A673 (cell line): ENCODE measurements around the gene IRAK3.

ENCODE experiments used
- CTCF ChIP-seq: fragments of 300-800, 200-600 bp; sonication (generic); conservative IDR thresholded peaks from 2 replicates; pipeline ENCODE4 v1.5.1; 2017; ENCODE audit warnings: low read depth, mild to moderate bottlenecking, antibody characterized with exemption, low read length, moderate library complexity, mixed read lengths
- EZH2 ChIP-seq: fragments of 200-600 bp; sonication (generic); IDR thresholded peaks from 2 replicates; pipeline ENCODE4 v1.6.1; 2017; ENCODE audit warnings: borderline replicate concordance, low read depth, mild to moderate bottlenecking, mixed read lengths, antibody characterized with exemption, low read length; ENCODE audit not compliant: poor library complexity, severe bottlenecking

- TF ChIP-seq CTCF: no peak
- no peak for TF ChIP-seq EZH2
These were observed 451 bp downstream of the IRAK3 start for GRCh38 chr12:66189486-66189843.
